NOMO-1 (cell line): ENCODE data around the gene COL1A2.

ENCODE experiments used
- DNase-seq, 2 experiments: peaks; one replicate each; lab custom pipeline; 2025; ENCODE audit not compliant: unreplicated experiment in 2 of 2; lab: John Stamatoyannopoulos, UW

The COL1A2 gene

DNA sequence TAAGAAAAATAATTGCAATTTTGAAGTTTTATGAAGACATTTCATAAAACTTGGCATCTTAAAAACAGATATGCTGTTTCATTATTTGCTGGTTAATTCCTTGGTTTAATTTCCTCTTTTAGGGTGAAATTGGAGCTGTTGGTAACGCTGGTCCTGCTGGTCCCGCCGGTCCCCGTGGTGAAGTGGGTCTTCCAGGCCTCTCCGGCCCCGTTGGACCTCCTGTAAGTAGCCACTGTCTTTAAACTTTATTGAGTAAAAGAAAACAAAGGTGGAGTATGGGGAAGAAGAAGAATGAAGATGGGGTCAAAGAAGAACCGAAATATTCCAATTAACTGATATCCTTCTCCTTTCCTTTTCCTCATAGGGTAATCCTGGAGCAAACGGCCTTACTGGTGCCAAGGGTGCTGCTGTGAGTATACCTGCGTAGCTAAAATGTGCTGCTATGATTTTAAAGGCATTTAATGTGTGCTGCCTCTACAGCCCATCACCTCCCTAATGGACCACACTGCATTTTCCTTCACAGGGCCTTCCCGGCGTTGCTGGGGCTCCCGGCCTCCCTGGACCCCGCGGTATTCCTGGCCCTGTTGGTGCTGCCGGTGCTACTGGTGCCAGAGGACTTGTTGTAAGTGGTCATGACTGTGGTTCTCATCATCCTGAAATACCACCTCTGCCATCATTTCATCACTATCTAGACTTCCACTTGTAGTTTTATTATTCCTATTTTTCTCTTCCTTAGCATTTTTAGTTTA, 14.7 kb downstream of the COL1A2 start:
- no peak for DNase-seq

DNA sequence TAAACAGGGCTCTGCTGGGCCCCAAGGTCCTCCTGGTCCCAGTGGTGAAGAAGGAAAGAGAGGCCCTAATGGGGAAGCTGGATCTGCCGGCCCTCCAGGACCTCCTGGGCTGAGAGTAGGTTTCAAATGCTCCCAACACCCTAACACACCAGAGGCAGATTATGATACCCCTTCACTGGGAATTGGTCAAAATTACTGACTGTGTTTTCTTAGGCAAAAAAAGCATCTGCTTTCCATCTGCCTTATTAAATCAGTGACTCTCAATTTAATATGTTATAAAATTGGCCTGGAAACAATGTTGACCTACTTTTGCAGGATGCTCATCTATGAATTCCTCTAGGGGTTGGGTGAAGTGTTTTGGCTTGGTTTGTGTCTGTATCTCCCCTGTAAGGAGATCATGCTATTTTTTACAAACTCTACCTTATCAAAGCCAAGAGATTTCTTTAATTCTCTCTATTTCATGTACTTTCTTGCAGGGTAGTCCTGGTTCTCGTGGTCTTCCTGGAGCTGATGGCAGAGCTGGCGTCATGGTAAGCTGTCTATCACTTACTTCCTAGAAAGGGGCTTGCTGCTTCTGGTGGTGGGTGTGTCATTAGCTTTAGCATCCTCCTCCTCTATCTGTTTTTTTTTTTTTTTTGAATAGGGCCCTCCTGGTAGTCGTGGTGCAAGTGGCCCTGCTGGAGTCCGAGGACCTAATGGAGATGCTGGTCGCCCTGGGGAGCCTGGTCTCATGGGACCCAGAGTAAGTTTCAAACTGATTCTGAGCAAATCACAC, 15.9 kb downstream of the COL1A2 start:
- no peak for DNase-seq

GRCh38 chr7:94411188-94411466, 16.4 kb downstream of the COL1A2 start:
- DNase-seq = no peak

- DNase-seq = no peak
Observed at GRCh38 chr7:94412762-94413322, 18.1 kb downstream of the COL1A2 start.

- no peak for DNase-seq
Observed at GRCh38 chr7:94414481-94414880, 19.8 kb downstream of the COL1A2 start.

DNA sequence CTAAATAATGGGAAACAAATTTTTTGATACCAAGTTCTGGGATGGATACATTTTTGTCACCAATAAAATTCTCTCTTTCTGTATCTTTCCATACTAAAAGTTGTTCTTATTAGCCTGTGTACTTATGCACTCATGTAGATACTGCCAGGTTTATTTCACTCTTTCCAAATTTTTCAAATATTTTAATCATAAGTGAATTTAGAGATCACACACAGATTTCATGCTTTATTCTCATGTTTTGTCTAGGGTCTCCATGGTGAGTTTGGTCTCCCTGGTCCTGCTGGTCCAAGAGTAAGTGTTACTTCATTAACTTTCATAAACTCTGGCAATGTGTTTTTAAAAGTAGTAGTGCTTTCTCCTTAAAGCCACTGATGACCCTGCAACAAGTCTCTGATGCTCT, 20.3 kb downstream of the COL1A2 start:
- DNase-seq = no peak

GRCh38 chr7:94417306-94417705, 22.6 kb downstream of the COL1A2 start:
- DNase-seq = no peak

GRCh38 chr7:94417901-94418300, 23.2 kb downstream of the COL1A2 start:
- no peak for DNase-seq

DNA sequence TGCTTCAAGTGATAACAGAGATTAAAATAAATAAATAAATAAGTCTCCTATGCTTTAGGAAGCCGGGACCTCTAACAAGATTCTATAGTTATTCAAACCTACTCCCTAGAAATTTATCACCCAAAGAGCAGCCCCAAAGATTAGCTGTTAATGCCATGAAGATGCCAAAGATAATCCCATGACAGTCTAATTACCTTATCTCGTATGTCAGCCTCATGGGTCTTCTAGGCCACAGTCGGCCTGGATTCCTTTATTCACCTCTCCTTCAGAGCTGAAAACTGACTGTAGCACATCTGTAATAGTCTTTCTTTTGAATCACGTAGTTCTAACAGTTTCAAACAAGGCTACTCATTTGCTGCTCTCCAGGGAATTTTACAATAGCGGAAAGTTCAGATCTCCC, 24.2 kb downstream of the COL1A2 start:
- DNase-seq = no peak

DNA sequence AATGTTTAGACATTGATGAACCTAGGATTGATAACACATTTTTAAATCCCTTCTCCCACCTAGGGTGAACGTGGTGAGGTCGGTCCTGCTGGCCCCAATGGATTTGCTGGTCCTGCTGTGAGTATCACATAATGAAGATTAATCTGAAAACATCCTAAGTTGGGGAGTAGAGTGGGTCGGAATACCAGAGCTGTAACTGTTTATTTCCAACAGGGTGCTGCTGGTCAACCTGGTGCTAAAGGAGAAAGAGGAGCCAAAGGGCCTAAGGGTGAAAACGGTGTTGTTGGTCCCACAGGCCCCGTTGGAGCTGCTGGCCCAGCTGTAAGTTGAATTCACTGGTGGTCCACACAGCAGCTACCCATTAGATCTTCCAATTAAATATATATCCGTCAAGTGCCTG, 25.6 kb downstream of the COL1A2 start:
- DNase-seq = no peak

- DNase-seq = no peak
Observed at GRCh38 chr7:94421681-94422080, 27.0 kb downstream of the COL1A2 start.

- no peak for DNase-seq
Observed at GRCh38 chr7:94422136-94422535, 27.4 kb downstream of the COL1A2 start.

DNA sequence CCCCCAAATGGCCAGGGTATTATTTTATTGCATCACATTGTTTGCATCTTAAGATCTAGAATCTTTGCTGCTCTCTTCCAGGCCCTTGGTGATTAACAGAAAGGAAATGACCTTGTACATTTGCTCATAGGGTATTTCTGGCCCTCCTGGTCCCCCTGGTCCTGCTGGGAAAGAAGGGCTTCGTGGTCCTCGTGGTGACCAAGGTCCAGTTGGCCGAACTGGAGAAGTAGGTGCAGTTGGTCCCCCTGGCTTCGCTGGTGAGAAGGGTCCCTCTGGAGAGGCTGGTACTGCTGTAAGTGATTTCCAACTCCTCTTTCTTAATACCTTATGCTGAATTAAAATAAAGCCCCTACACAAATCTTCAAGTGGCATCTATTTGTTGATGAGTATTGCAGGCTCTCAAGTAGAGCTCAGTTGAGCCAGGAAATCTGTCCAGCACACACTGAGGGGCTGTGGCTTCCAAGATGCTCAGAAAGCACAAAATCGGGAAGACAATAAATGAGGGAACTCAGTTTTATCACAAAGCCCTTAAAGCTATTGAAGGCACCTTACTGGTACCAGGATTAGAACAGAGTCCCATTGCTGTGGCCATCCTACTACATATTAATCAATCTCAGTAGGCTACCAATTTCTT, 28.2 kb downstream of the COL1A2 start:
- no peak for DNase-seq

- DNase-seq = no peak
Observed at GRCh38 chr7:94423863-94424735, 29.4 kb downstream of the COL1A2 start.

DNA sequence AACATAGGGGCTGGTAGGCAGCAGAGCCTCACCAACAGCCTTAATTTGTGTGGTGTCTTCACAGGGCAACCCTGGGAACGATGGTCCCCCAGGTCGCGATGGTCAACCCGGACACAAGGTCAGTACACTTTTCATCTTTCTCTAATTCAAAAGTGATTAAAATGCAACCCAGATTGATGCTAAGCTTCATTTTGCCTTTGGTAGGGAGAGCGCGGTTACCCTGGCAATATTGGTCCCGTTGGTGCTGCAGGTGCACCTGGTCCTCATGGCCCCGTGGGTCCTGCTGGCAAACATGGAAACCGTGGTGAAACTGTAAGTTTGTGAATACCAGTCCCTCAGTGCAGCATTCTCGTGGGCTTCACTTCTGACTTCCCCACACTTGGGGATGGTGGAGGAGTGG, 30.9 kb downstream of the COL1A2 start:
- no peak for DNase-seq

DNA sequence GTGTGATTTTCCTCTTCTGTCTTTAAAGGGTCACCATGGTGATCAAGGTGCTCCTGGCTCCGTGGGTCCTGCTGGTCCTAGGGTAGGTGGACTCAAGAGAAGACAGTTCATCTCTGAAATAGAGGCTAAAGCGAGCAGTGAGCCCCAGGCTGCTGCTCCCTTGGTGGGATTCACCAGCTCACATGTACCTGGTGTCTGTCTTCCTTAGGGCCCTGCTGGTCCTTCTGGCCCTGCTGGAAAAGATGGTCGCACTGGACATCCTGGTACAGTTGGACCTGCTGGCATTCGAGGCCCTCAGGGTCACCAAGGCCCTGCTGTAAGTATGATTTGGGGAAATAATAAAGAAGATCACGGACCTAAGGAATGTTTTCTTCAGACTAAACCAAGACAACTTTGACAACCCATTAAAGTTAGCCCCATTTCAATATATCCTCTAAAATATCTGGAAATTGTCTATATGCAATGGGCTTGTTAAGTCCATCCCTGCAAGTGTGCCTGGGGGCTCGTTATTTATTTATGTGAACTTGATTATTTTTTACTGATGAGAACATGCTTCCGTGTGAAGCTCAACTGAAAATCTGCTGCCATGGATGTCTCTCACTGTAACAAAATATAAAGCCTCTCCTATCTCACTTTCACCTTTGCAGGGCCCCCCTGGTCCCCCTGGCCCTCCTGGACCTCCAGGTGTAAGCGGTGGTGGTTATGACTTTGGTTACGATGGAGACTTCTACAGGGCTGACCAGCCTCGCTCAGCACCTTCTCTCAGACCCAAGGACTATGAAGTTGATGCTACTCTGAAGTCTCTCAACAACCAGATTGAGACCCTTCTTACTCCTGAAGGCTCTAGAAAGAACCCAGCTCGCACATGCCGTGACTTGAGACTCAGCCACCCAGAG, 32.5 kb downstream of the COL1A2 start:
- no peak for DNase-seq

- no peak for DNase-seq
Observed at GRCh38 chr7:94429153-94429552, 34.5 kb downstream of the COL1A2 start.

GRCh38 chr7:94431176-94431575, 36.5 kb downstream of the COL1A2 start:
- DNase-seq = no peak

DNA sequence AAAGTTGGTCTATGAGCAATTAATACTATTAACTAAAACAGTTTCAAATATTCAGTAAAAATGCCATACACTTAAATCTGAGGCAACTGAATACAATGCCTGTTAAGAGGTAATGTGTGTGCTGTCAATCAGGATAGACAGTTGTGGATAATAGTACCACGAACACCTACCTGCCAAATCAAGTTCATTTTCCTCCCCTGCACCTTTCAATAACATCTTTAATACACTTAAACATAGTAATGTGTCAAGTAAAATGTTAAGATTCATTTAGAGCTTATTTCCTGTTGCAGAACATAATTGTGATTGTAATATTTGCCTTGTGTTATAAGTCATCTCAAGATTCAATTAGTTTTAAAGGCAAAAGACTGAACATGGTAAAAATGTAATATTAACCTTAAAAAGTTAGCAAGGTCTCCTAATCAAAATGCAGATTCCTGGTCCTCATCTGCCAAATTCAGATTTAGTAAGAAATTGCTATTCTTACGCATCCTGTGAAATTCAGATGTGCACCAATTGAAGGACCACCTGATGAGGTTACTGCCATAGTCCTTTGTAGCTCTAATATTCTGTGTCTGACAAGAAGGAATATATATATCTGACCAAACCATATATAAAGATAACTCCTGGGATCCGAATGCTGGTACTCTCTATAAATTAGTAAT, 37.1 kb downstream of the COL1A2 start:
- DNase-seq = no peak
